K562 (cell line): ENCODE measurements around the gene GTF3C1. TPM values are rescaled to one million over a fixed set of nuclear protein-coding genes. Genes with fewer than 3 reads are reported as not detected.

Source experiments
- ATAC-seq: fragments of 200-7000 bp; cut with Tn5 transposase; 3 replicates; pipeline ENCODE4 v1.9.1; 2020; ENCODE audit warnings: moderate library complexity
- BruUV-seq: library from RNA; stranded (reverse); fragments of 400-500 nt; replicated peaks from 2 replicates; lab custom pipeline; 2021; lab: Mats Ljungman, UMichigan
- CTCF ChIA-PET: fragments of 300-600 bp; formaldehyde crosslinking; extraction: SDS; loops from one replicate; lab custom pipeline; 2021; ENCODE audit warnings: low intra/inter-chr PET ratio; lab: Yijun Ruan, JAX
- POLR2A ChIA-PET: fragments of 300-600, 350-650 bp; sonication (Branson Sonifier 250); formaldehyde crosslinking; extraction: SDS; loops from one replicate; lab custom pipeline; 2021; ENCODE audit warnings: antibody characterized with exemption, inconsistent platforms; lab: Yijun Ruan, JAX
- DNase-seq, 4 experiments: peaks; one replicate each; pipeline versions ENCODE4 v3.0.0 to v3.0.0-alpha.2; 2011 to 2018; ENCODE audit warnings: low spot score in 3 of 4, mixed read lengths in 3 of 4; ENCODE audit errors: extremely low read depth in 1 of 4
- FAIRE-seq: peaks from 2 replicates; lab custom pipeline; 2011; peaks lifted over from hg19 to GRCh38; lab: Jason Lieb, UNC
- H2AFZ ChIP-seq: 2 replicates; pipeline ENCODE4 v1.6.0; 2011; ENCODE audit warnings: low read depth, low read length, control low read depth, inconsistent platforms
- H3K27ac ChIP-seq: fragments of 200-600 bp; 3 replicates; pipeline ENCODE4 v1.8.0; 2011; ENCODE audit warnings: low read depth, mild to moderate bottlenecking, control low read depth, inconsistent platforms, low read length, moderate library complexity, mixed read lengths; ENCODE audit errors: extremely low read depth
- H3K27me3 ChIP-seq, 2 experiments: fragments of 300-600 bp in 1 of 2; 2 replicates in 1 of 2; 3 replicates in 1 of 2; pipeline versions ENCODE4 v1.6.0 to v1.8.0; 2011; ENCODE audit warnings: inconsistent platforms in 2 of 2, low read length in 2 of 2, mild to moderate bottlenecking in 1 of 2, mixed read lengths in 1 of 2, moderate library complexity in 1 of 2; ENCODE audit not compliant: control insufficient read depth in 2 of 2, insufficient read depth in 2 of 2
- H3K36me3 ChIP-seq: fragments of 300-600 bp; 3 replicates; pipeline ENCODE4 v1.8.0; 2011; ENCODE audit warnings: mild to moderate bottlenecking, low read length, inconsistent platforms; ENCODE audit not compliant: control insufficient read depth, insufficient read depth
- H3K4me1 ChIP-seq, 2 experiments: fragments of 200-600 bp in 1 of 2; replicated peaks in 1 of 2; 2 replicates in 1 of 2; 3 replicates in 1 of 2; pipeline versions ENCODE4 v1.5.1 to v1.8.0; 2011; ENCODE audit warnings: inconsistent platforms in 2 of 2, low read length in 2 of 2, mild to moderate bottlenecking in 1 of 2, mixed read lengths in 1 of 2, moderate library complexity in 1 of 2; ENCODE audit not compliant: control insufficient read depth in 2 of 2, insufficient read depth in 2 of 2
- H3K4me2 ChIP-seq: 2 replicates; pipeline ENCODE4 v1.6.1; 2011; ENCODE audit warnings: low read length, control low read depth, inconsistent platforms, mixed read lengths; ENCODE audit not compliant: insufficient read depth
- H3K4me3 ChIP-seq: fragments of 200-600 bp; sonication (generic), shearing (Covaris generic); 2 replicates; pipeline ENCODE4 v1.5.1; 2016; ENCODE audit warnings: control low read depth, inconsistent platforms
- H3K79me2 ChIP-seq: fragments of 200-600 bp; 3 replicates; pipeline ENCODE4 v1.8.0; 2011; ENCODE audit warnings: low read length, inconsistent platforms; ENCODE audit not compliant: control insufficient read depth, insufficient read depth
- H3K9ac ChIP-seq, 2 experiments: 2 replicates each; pipeline versions ENCODE4 v1.6.0 to v1.6.1; 2011; ENCODE audit warnings: low read depth in 2 of 2, low read length in 2 of 2, control low read depth in 1 of 2, inconsistent platforms in 1 of 2, mild to moderate bottlenecking in 1 of 2, mixed read lengths in 1 of 2; ENCODE audit not compliant: insufficient read depth in 1 of 2
- H3K9me1 ChIP-seq: one replicate; pipeline ENCODE4 v1.6.0; 2011; ENCODE audit warnings: inconsistent platforms, mild to moderate bottlenecking, low read length, moderate library complexity; ENCODE audit not compliant: control insufficient read depth, insufficient read depth
- H3K9me3 ChIP-seq: replicated peaks from 2 replicates; pipeline ENCODE4 v1.5.1; 2011; ENCODE audit warnings: low read depth, low read length, inconsistent platforms; ENCODE audit not compliant: control insufficient read depth, insufficient read depth
- H4K20me1 ChIP-seq: replicated peaks from 2 replicates; pipeline ENCODE4 v1.6.1; 2011; ENCODE audit warnings: low read length, inconsistent platforms, mixed read lengths; ENCODE audit not compliant: control insufficient read depth, insufficient read depth
- BRF2 ChIP-seq: IDR thresholded peaks from 3 replicates; pipeline ENCODE4 v1.6.1; 2011; ENCODE audit warnings: borderline replicate concordance, mild to moderate bottlenecking; ENCODE audit not compliant: insufficient read length, insufficient read depth
- THRB ChIP-seq: fragments of 450-650 bp; formaldehyde crosslinking; conservative IDR thresholded peaks from 2 replicates; pipeline ENCODE4 v1.4.0; 2022; ENCODE audit warnings: mild to moderate bottlenecking, missing genetic modification characterization
- ZNF274 ChIP-seq: IDR thresholded peaks from 2 replicates; pipeline ENCODE4 v1.6.1; 2011; ENCODE audit warnings: low read depth, mild to moderate bottlenecking, low read length, moderate library complexity, borderline replicate concordance
- ZNF316 ChIP-seq: fragments of 450-650 bp; IDR thresholded peaks from 2 replicates; pipeline ENCODE4 v1.6.1; 2016
- WGBS: fragments of 100-300 bp; shearing (Covaris generic); methylation state at CpG from one replicate; pipeline ENCODE4 v1.1.6; 2016; ENCODE audit warnings: low coverage, mixed read lengths; ENCODE audit not compliant: insufficient coverage; ENCODE audit errors: missing lambda C conversion rate; 5-methylcytosine and 5-hydroxymethylcytosine counted together
- in situ Hi-C: fragments of 300-500 bp; cut with MboI; formaldehyde crosslinking; loops from 4 replicates; pipeline ENCODE4 v1.15.0; 2018; ENCODE audit warnings: inconsistent platforms, mixed read lengths
- intact Hi-C: fragments of 100-400 bp; cut with micrococcal nuclease; formaldehyde crosslinking; loops from 2 replicates; pipeline ENCODE4 v1.14.2; 2022
- polyA plus RNA-seq, 8 experiments: library from polyadenylated mRNA; depleted of rRNA in 4 of 8; stranded (reverse) in 5 of 8; unstranded in 3 of 8; fragments of >200 nt; fragmentation: Nextera tagmentation in 2 of 8; fragmentation: Illumina TruSeq in 1 of 8; extraction: Ambion mirVana in 2 of 8; extraction: Trizol in 1 of 8; gene quantifications; 2 replicates each; pipeline versions ENCODE4 v1.2.1 to v1.2.3, GENCODE V29; 2011 to 2014; ENCODE audit warnings: inconsistent platforms in 1 of 8, missing spikeins in 1 of 8
- total RNA-seq, 7 experiments: library from RNA; depleted of rRNA in 6 of 7; stranded (reverse); fragments of >200 nt in 6 of 7; fragmentation: Illumina TruSeq in 2 of 7; extraction: Trizol in 2 of 7; gene quantifications; 2 replicates each; pipeline versions ENCODE4 v1.2.1 to v1.2.3, GENCODE V29; 2011 to 2021; ENCODE audit warnings: low replicate concordance in 1 of 7

Gene GTF3C1
- total and polyA plus RNA-seq, 9 of the 15 experiments (the other 6 are each of a cell fraction or from before 2014, with no cell fraction given) = 0.72 to 63.6 (median 30.9) TPM

GRCh38 chr16:27503662-27504061 lies 46.1 kb downstream of the GTF3C1 start:
- Histone ChIP-seq H3K9me1 (no peaks in the 10 kb centered on the region), H3K36me3 (peaks cover 89% of the 10 kb centered on the region; the same call in 2 of the 3 replicates), H3K27me3 (no peaks in the 10 kb centered on the region), H3K79me2 (no peaks in the 10 kb centered on the region)
- intact Hi-C loops = no loop called here
- POLR2A ChIA-PET = no interaction called here
- TF ChIP-seq BRF2 = no peak
- no peak for TF ChIP-seq ZNF316
- no peak for TF ChIP-seq ZNF274
- TF ChIP-seq THRB (CRISPR knock-in tag) = no peak
- TF ChIP-seq, all 486 proteins: peak for 0
- no TSS peak for BruUV-seq
- no peaks in the 10 kb centered on the region for H4K20me1 ChIP-seq
- H3K9ac ChIP-seq = no peak overlapping the region
- WGBS = 82% methylated on average over 5 of the region's 5 CpGs
- DNase-seq = no peak
- in situ Hi-C loops = no loop called here
- no peak overlapping the region for H3K4me2 ChIP-seq
- H3K4me1 ChIP-seq = no peaks in the 10 kb centered on the region
- no peak overlapping the region for H3K27ac ChIP-seq
- no peaks in the 10 kb centered on the region for H3K9me3 ChIP-seq
- ATAC-seq = no peak
- no peak for FAIRE-seq
- CTCF ChIA-PET = no interaction called here
- no peak overlapping the region for H3K4me3 ChIP-seq
- no peak overlapping the region for H2AFZ ChIP-seq
